IMR-90 (cell line): ENCODE data around the gene REXO1. TPM values are rescaled to one million over a fixed set of nuclear protein-coding genes. Genes with fewer than 3 reads are reported as not detected.
A peak's percentile ranks its signal among the peaks of the same experiment; 100 is the strongest.

ENCODE experiments used
- ATAC-seq: fragments of 200-7000 bp; cut with Tn5 transposase; 2 replicates; pipeline ENCODE4 v1.9.1; 2020; ENCODE audit warnings: low read depth, mild to moderate bottlenecking, moderate library complexity
- BruUV-seq: library from RNA; stranded (reverse); fragments of 400-500 nt; replicated peaks from 2 replicates; lab custom pipeline; 2021; lab: Mats Ljungman, UMichigan
- CTCF ChIA-PET: fragments of 300-600 bp; formaldehyde crosslinking; extraction: SDS; loops from one replicate; lab custom pipeline; 2021; ENCODE audit warnings: antibody characterized with exemption; lab: Yijun Ruan, JAX
- POLR2A ChIA-PET: fragments of 300-600 bp; sonication (Branson Sonifier 250); formaldehyde crosslinking; loops from one replicate; lab custom pipeline; 2022; ENCODE audit warnings: antibody characterized with exemption; ENCODE audit not compliant: unreplicated experiment; lab: Charles Lee
- DNase-seq: peaks from one replicate; pipeline ENCODE4 v3.0.0; 2013
- H2AFZ ChIP-seq: replicated peaks from 2 replicates; pipeline ENCODE3; 2013; ENCODE audit warnings: low read length, mild to moderate bottlenecking; ENCODE audit not compliant: poor library complexity
- H2AK5ac ChIP-seq: 2 replicates; pipeline ENCODE4 v1.6.1; 2013; ENCODE audit warnings: low read depth, low read length, inconsistent platforms
- H2AK9ac ChIP-seq: replicated peaks from 2 replicates; pipeline ENCODE3; 2013; ENCODE audit warnings: mild to moderate bottlenecking, low read depth, low read length, moderate library complexity; ENCODE audit not compliant: poor library complexity
- H2BK120ac ChIP-seq: 2 replicates; pipeline ENCODE4 v1.6.1; 2013; ENCODE audit warnings: low read depth, low read length, inconsistent platforms
- H2BK15ac ChIP-seq: 3 replicates; pipeline ENCODE4 v1.6.1; 2013; ENCODE audit warnings: low read depth, low read length, inconsistent platforms
- H2BK20ac ChIP-seq: 2 replicates; pipeline ENCODE4 v1.6.1; 2013; ENCODE audit warnings: low read depth, mild to moderate bottlenecking, inconsistent platforms, low read length, moderate library complexity
- H2BK5ac ChIP-seq: 2 replicates; pipeline ENCODE4 v1.6.1; 2013; ENCODE audit warnings: mild to moderate bottlenecking, low read depth, low read length, inconsistent platforms; ENCODE audit not compliant: poor library complexity, severe bottlenecking
- H3K14ac ChIP-seq: replicated peaks from 2 replicates; pipeline ENCODE4 v1.6.1; 2013; ENCODE audit warnings: low read depth, low read length, inconsistent platforms
- H3K18ac ChIP-seq: 2 replicates; pipeline ENCODE4 v1.6.1; 2013; ENCODE audit warnings: low read depth, low read length, control low read depth
- H3K23ac ChIP-seq: 2 replicates; pipeline ENCODE4 v1.6.1; 2013; ENCODE audit warnings: low read depth, low read length, inconsistent platforms
- H3K27ac ChIP-seq: 2 replicates; pipeline ENCODE4 v1.5.1; 2013; ENCODE audit warnings: mild to moderate bottlenecking, control low read depth, low read length; ENCODE audit not compliant: insufficient read depth
- H3K27me3 ChIP-seq: 2 replicates; pipeline ENCODE4 v1.6.1; 2013; ENCODE audit warnings: low read length; ENCODE audit not compliant: control insufficient read depth, insufficient read depth
- H3K36me3 ChIP-seq: 2 replicates; pipeline ENCODE4 v1.6.1; 2013; ENCODE audit warnings: low read length, mixed read lengths; ENCODE audit not compliant: control insufficient read depth, insufficient read depth
- H3K4ac ChIP-seq: 2 replicates; pipeline ENCODE4 v1.6.1; 2013; ENCODE audit warnings: low read depth, low read length, inconsistent platforms
- H3K4me1 ChIP-seq: 2 replicates; pipeline ENCODE4 v1.6.1; 2013; ENCODE audit warnings: low read length, mixed read lengths; ENCODE audit not compliant: control insufficient read depth, insufficient read depth
- H3K4me2 ChIP-seq: 2 replicates; pipeline ENCODE4 v1.6.1; 2013; ENCODE audit warnings: low read depth, mild to moderate bottlenecking, control low read depth, low read length, moderate library complexity
- H3K4me3 ChIP-seq: 2 replicates; pipeline ENCODE4 v1.5.1; 2013; ENCODE audit warnings: low read depth, mild to moderate bottlenecking, control low read depth, low read length, moderate library complexity; ENCODE audit not compliant: insufficient read depth
- H3K56ac ChIP-seq: 2 replicates; pipeline ENCODE4 v1.6.1; 2013; ENCODE audit warnings: low read length, inconsistent platforms; ENCODE audit not compliant: insufficient read depth; ENCODE audit errors: extremely low read depth
- H3K79me1 ChIP-seq, 2 experiments: 2 replicates each; pipeline ENCODE4 v1.6.1; 2013; ENCODE audit warnings: low read length in 2 of 2, inconsistent platforms in 1 of 2, low read depth in 1 of 2
- H3K9ac ChIP-seq: 2 replicates; pipeline ENCODE4 v1.6.1; 2013; ENCODE audit warnings: low read depth, low read length, control low read depth
- H3K9me1 ChIP-seq: 2 replicates; pipeline ENCODE4 v1.6.1; 2013; ENCODE audit warnings: low read length, inconsistent platforms; ENCODE audit not compliant: insufficient read depth
- H3K9me3 ChIP-seq: 2 replicates; pipeline ENCODE4 v1.6.1; 2013; ENCODE audit warnings: low read length; ENCODE audit not compliant: control insufficient read depth, insufficient read depth
- H4K20me1 ChIP-seq: 2 replicates; pipeline ENCODE4 v1.6.1; 2013; ENCODE audit warnings: low read length, inconsistent platforms; ENCODE audit not compliant: insufficient read depth
- H4K5ac ChIP-seq: 2 replicates; pipeline ENCODE4 v1.6.1; 2013; ENCODE audit warnings: mild to moderate bottlenecking, low read depth, low read length, control low read depth
- H4K8ac ChIP-seq, 2 experiments: 2 replicates each; pipeline ENCODE4 v1.6.1; 2013; ENCODE audit warnings: low read depth in 2 of 2, low read length in 2 of 2, control low read depth in 1 of 2, inconsistent platforms in 1 of 2
- H4K91ac ChIP-seq: 2 replicates; pipeline ENCODE4 v1.6.1; 2013; ENCODE audit warnings: low read depth, low read length, inconsistent platforms; ENCODE audit not compliant: insufficient read depth
- ELK1 ChIP-seq: fragments of 150-350 bp; IDR thresholded peaks from 2 replicates; pipeline ENCODE4 v1.6.1; 2016; ENCODE audit warnings: low read depth, mild to moderate bottlenecking, low read length, moderate library complexity, borderline replicate concordance
- FOS ChIP-seq: fragments of 150-350 bp; IDR thresholded peaks from 2 replicates; pipeline ENCODE4 v1.6.1; 2016; ENCODE audit warnings: low read depth, low read length
- NFE2L2 ChIP-seq: fragments of 150-350 bp; IDR thresholded peaks from 2 replicates; pipeline ENCODE4 v1.6.1; 2016; ENCODE audit warnings: low read depth, mild to moderate bottlenecking, low read length
- POLR2A ChIP-seq: IDR thresholded peaks from 2 replicates; pipeline ENCODE4 v1.6.1; 2012; ENCODE audit warnings: mild to moderate bottlenecking, low read depth, low read length
- RFX5 ChIP-seq: IDR thresholded peaks from 2 replicates; pipeline ENCODE4 v1.8.0; 2012; ENCODE audit warnings: low read depth, mild to moderate bottlenecking, low read length, moderate library complexity
- USF2 ChIP-seq: fragments of 150-350 bp; IDR thresholded peaks from 2 replicates; pipeline ENCODE4 v1.6.1; 2017; ENCODE audit warnings: mild to moderate bottlenecking, antibody characterized with exemption, low read length, low read depth
- WGBS, 2 experiments: methylation state at CpG; one replicate each; pipeline versions ENCODE4 v1.1.5 to v1.1.7; 2013; ENCODE audit warnings: missing lambda C conversion rate in 2 of 2; ENCODE audit not compliant: insufficient read length in 1 of 2; ENCODE audit errors: extremely low coverage in 2 of 2; 5-methylcytosine and 5-hydroxymethylcytosine counted together
- dilution Hi-C: fragments of 300-500 bp; cut with HindIII; formaldehyde crosslinking; loops from one replicate; pipeline ENCODE4 v1.14.3; 2018; ENCODE audit warnings: low sequenced_read_pairs; ENCODE audit not compliant: unreplicated experiment
- in situ Hi-C: fragments of 300-500 bp; cut with MboI; formaldehyde crosslinking; loops from 3 replicates; pipeline ENCODE4 v1.14.3; 2019; ENCODE audit warnings: low sequenced_read_pairs, inconsistent platforms, mixed read lengths
- intact Hi-C: fragments of 100-400 bp; cut with micrococcal nuclease; formaldehyde crosslinking; loops from 2 replicates; pipeline ENCODE4 v1.10.0; 2022
- polyA plus RNA-seq, 3 experiments: library from polyadenylated mRNA; depleted of rRNA; stranded (reverse); fragments of >200 nt; gene quantifications; 2 replicates each; pipeline ENCODE4 v1.2.3, GENCODE V29; 2012; ENCODE audit warnings: low replicate concordance in 1 of 3
- total RNA-seq: library from RNA; depleted of rRNA; stranded (reverse); fragments of >200 nt; gene quantifications from 2 replicates; pipeline ENCODE4 v1.2.3, GENCODE V29; 2012
- TF ChIP-seq, protein P1 (sequence below): conservative IDR thresholded peaks from 2 replicates; pipeline ENCODE4 v1.5.1; 2012; ENCODE audit warnings: mild to moderate bottlenecking, low read depth, low read length, improper control_type of control experiment

Gene REXO1
- total and polyA plus RNA-seq, 2 of the 4 experiments (the other 2 are of a cell fraction), result 1.4 to 63.7 TPM

- 0% methylated on average over 4 of the region's 21 CpGs; no CpG with 5 or more reads in 1 of the 2 experiments for WGBS, 2 experiments
- Histone ChIP-seq H2BK5ac (no peak overlapping the region), H3K18ac (no peak overlapping the region), H3K23ac (peak overlapping the region; percentile 50; the same call in 1 of the 2 replicates), H3K79me1 (peaks cover 4 to 62% of the 10 kb centered on the region in 2 experiments; a peak in 3 of 4 replicates), H2AFZ (peak overlapping the region; percentile 77), H2BK15ac (no peak overlapping the region), H3K27ac (peak overlapping the region; percentile 68), H2AK9ac (peak overlapping the region; percentile 94), H3K4me3 (peak overlapping the region; percentile 98), H3K4me2 (peak overlapping the region; percentile 77), H3K4ac (peak overlapping the region; percentile 9), H4K20me1 (peaks cover 59% of the 10 kb centered on the region), H3K9ac (peak overlapping the region; percentile 84), H4K8ac (0 out of 4 replicates have a peak overlapping the region, but pooled peaks of 1 of the 2 experiments have one; percentile 53), H3K9me1 (no peaks in the 10 kb centered on the region; the same call in 1 of the 2 replicates), H3K36me3 (no peaks in the 10 kb centered on the region), H3K14ac (peak overlapping the region; percentile 0; the same call in 1 of the 2 replicates), H3K9me3 (no peaks in the 10 kb centered on the region), H4K91ac (0 out of 2 replicates have a peak overlapping the region, but pooled peaks have one; percentile 21), H3K27me3 (no peaks in the 10 kb centered on the region), H4K5ac (no peak overlapping the region), H3K56ac (no peak overlapping the region; the same call in 1 of the 2 replicates), H2AK5ac (peak overlapping the region; percentile 54; the same call in 1 of the 2 replicates), H2BK20ac (no peak overlapping the region), H2BK120ac (no peak overlapping the region), H3K4me1 (peaks cover 34% of the 10 kb centered on the region)
- no TSS peak for BruUV-seq
- ChIA-PET POLR2A (no interaction called here), CTCF (no interaction called here)
- DNase-seq (no peak), ATAC-seq (no peak)
- intact Hi-C loops, result no loop called here
- in situ Hi-C loops, result no loop called here
- TF ChIP-seq POLR2A (no peak), RFX5 (no peak), ELK1 (no peak), NFE2L2 (no peak), USF2 (no peak), FOS (no peak)
- TF ChIP-seq, protein P1, sequence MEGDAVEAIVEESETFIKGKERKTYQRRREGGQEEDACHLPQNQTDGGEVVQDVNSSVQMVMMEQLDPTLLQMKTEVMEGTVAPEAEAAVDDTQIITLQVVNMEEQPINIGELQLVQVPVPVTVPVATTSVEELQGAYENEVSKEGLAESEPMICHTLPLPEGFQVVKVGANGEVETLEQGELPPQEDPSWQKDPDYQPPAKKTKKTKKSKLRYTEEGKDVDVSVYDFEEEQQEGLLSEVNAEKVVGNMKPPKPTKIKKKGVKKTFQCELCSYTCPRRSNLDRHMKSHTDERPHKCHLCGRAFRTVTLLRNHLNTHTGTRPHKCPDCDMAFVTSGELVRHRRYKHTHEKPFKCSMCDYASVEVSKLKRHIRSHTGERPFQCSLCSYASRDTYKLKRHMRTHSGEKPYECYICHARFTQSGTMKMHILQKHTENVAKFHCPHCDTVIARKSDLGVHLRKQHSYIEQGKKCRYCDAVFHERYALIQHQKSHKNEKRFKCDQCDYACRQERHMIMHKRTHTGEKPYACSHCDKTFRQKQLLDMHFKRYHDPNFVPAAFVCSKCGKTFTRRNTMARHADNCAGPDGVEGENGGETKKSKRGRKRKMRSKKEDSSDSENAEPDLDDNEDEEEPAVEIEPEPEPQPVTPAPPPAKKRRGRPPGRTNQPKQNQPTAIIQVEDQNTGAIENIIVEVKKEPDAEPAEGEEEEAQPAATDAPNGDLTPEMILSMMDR, result no peak
- dilution Hi-C loops, result no loop called here
Observed at GRCh38 chr19:1862068-1862423, 13.8 kb upstream of the REXO1 start.
